ENCODE results near the gene TSPAN32.
"Not testable (repeated sequence)": the region's sequence is repeated elsewhere in the genome, so short reads cannot be mapped to it uniquely, and the experiment has no call there.

Gene TSPAN32

GRCh38 chr11:2267306-2267850, 34.4 kb upstream of the TSPAN32 start:
- no peak for DNase-seq

GRCh38 chr11:2267851-2268728, 33.7 kb upstream of the TSPAN32 start:
- no peak for DNase-seq

GRCh38 chr11:2268729-2269600, 32.8 kb upstream of the TSPAN32 start:
- peak; percentile 95 for DNase-seq

- peak; percentile 65 for DNase-seq
Measured at GRCh38 chr11:2269601-2270321, 32.1 kb upstream of the TSPAN32 start.

- DNase-seq = peak; percentile 40
Measured at GRCh38 chr11:2270322-2271076, 31.3 kb upstream of the TSPAN32 start, which contains the start of gene ASCL2. ASCL2 (minus strand) TSS chr11:2270588; CDS start chr11:2270332, 256 bp downstream.

- peak; percentile 90 for DNase-seq
Measured at GRCh38 chr11:2271077-2271326, 30.8 kb upstream of the TSPAN32 start.

GRCh38 chr11:2271327-2272227, 30.2 kb upstream of the TSPAN32 start:
- DNase-seq = no peak

GRCh38 chr11:2272228-2272945, 29.4 kb upstream of the TSPAN32 start:
- DNase-seq = no peak

GRCh38 chr11:2272946-2273280, 28.9 kb upstream of the TSPAN32 start:
- DNase-seq = no peak

GRCh38 chr11:2273311-2273710, 28.5 kb upstream of the TSPAN32 start:
- DNase-seq = no peak

GRCh38 chr11:2273771-2274170, 28.0 kb upstream of the TSPAN32 start:
- DNase-seq = no peak

- no peak for DNase-seq
Measured at GRCh38 chr11:2275334-2276279, 26.2 kb upstream of the TSPAN32 start.

GRCh38 chr11:2276280-2277007, 25.4 kb upstream of the TSPAN32 start:
- DNase-seq = no peak

GRCh38 chr11:2277008-2277346, 24.8 kb upstream of the TSPAN32 start:
- peak; percentile 42 for DNase-seq

GRCh38 chr11:2277933-2278523, 23.8 kb upstream of the TSPAN32 start:
- no peak for DNase-seq

GRCh38 chr11:2280208-2280607, 21.6 kb upstream of the TSPAN32 start:
- DNase-seq = no peak

- not testable (repeated sequence) for DNase-seq
Measured at GRCh38 chr11:2286350-2286749, 15.5 kb upstream of the TSPAN32 start.

- peak; percentile 35 for DNase-seq
Measured at GRCh38 chr11:2287091-2287490, 14.7 kb upstream of the TSPAN32 start.
